GM21367 (cell line): ENCODE data around the gene NOP16.

Source experiments
- ATAC-seq: cut with Tn5 transposase; IDR thresholded peaks from one replicate; pipeline ENCODE4 v1.9.1; 2021; ENCODE audit not compliant: unreplicated experiment

Gene NOP16

GRCh38 chr5:176388003-176388443 is 375 bp downstream of the NOP16 start:
- ATAC-seq: no peak

GRCh38 chr5:176387384-176387925 is 943 bp downstream of the NOP16 start:
- no peak for ATAC-seq

GRCh38 chr5:176386491-176386890 is 1.9 kb downstream of the NOP16 start:
- ATAC-seq: no peak

- no peak for ATAC-seq
Observed at GRCh38 chr5:176384991-176385390, 3.4 kb downstream of the NOP16 start.

- ATAC-seq: no peak
Observed at GRCh38 chr5:176384366-176384930, 4.0 kb downstream of the NOP16 start.

GRCh38 chr5:176383961-176384360 is 4.4 kb downstream of the NOP16 start:
- ATAC-seq: no peak

GRCh38 chr5:176383248-176383905 is 5.0 kb downstream of the NOP16 start:
- ATAC-seq: no peak

GRCh38 chr5:176382721-176383120 is 5.7 kb downstream of the NOP16 start:
- ATAC-seq: no peak

GRCh38 chr5:176381979-176382378 is 6.4 kb downstream of the NOP16 start:
- ATAC-seq: no peak

GRCh38 chr5:176381423-176381822 is 7.0 kb downstream of the NOP16 start:
- ATAC-seq: no peak

GRCh38 chr5:176379881-176380280 is 8.5 kb downstream of the NOP16 start:
- no peak for ATAC-seq

GRCh38 chr5:176373100-176373818 is 15.1 kb downstream of the NOP16 start:
- no peak for ATAC-seq

GRCh38 chr5:176371621-176372539 is 16.5 kb downstream of the NOP16 start:
- ATAC-seq: no peak

- no peak for ATAC-seq
Observed at GRCh38 chr5:176369934-176370711, 18.3 kb downstream of the NOP16 start.

- no peak for ATAC-seq
Observed at GRCh38 chr5:176368726-176369125, 19.7 kb downstream of the NOP16 start.

- no peak for ATAC-seq
Observed at GRCh38 chr5:176366232-176366894, 22.0 kb downstream of the NOP16 start.

- peak; percentile 31 for ATAC-seq
Observed at GRCh38 chr5:176365351-176366231, 22.8 kb downstream of the NOP16 start, which contains the start of gene ARL10. ARL10 (plus strand) TSS chr5:176365487; CDS start chr5:176365564, 77 bp downstream.

- no peak for ATAC-seq
Observed at GRCh38 chr5:176364765-176365350, 23.5 kb downstream of the NOP16 start.
